K562 (cell line): ENCODE measurements around the gene TTLL9. TPM values are rescaled to one million over a fixed set of nuclear protein-coding genes. Genes with fewer than 3 reads are reported as not detected.

Source experiments
- BCL6 ChIP-seq: fragments of 250-450 bp; sonication (Bioruptor Pico); IDR thresholded peaks from 2 replicates; pipeline ENCODE4 v1.4.0; 2020
- DDX20 ChIP-seq: fragments of 450-650 bp; IDR thresholded peaks from 2 replicates; pipeline ENCODE4 v1.6.1; 2016; ENCODE audit warnings: missing genetic modification characterization, low read depth, mild to moderate bottlenecking, missing compliant biosample characterization, moderate library complexity
- NR4A1 ChIP-seq, 2 experiments: fragments of 250-450 bp in 1 of 2; fragments of 450-650 bp in 1 of 2; sonication (Bioruptor Pico) in 1 of 2; IDR thresholded peaks; 2 replicates each; pipeline versions ENCODE4 v1.4.0 to v1.6.1; 2016 to 2020; ENCODE audit warnings: mild to moderate bottlenecking in 2 of 2, missing compliant biosample characterization in 1 of 2, missing genetic modification characterization in 1 of 2, moderate library complexity in 1 of 2
- POU5F1 ChIP-seq: fragments of 150-350 bp; IDR thresholded peaks from 2 replicates; pipeline ENCODE4 v1.6.1; 2014; ENCODE audit warnings: borderline replicate concordance, low read length, low read depth, mild to moderate bottlenecking; ENCODE audit not compliant: partially characterized antibody
- SIRT6 ChIP-seq: IDR thresholded peaks from one replicate; pipeline ENCODE4 v1.6.1; 2012; ENCODE audit warnings: low read depth, mild to moderate bottlenecking, control low read depth, inconsistent platforms, low read length, moderate library complexity
- ZNF24 ChIP-seq: fragments of 450-650 bp; IDR thresholded peaks from 2 replicates; pipeline ENCODE4 v1.6.1; 2016
- ZNF3 ChIP-seq: fragments of 250-450 bp; sonication (Bioruptor Pico); IDR thresholded peaks from 2 replicates; pipeline ENCODE4 v1.5.0; 2021; ENCODE audit warnings: mild to moderate bottlenecking, moderate library complexity
- polyA plus RNA-seq, 8 experiments: library from polyadenylated mRNA; depleted of rRNA in 4 of 8; stranded (reverse) in 5 of 8; unstranded in 3 of 8; fragments of >200 nt; fragmentation: Nextera tagmentation in 2 of 8; fragmentation: Illumina TruSeq in 1 of 8; extraction: Ambion mirVana in 2 of 8; extraction: Trizol in 1 of 8; gene quantifications; 2 replicates each; pipeline versions ENCODE4 v1.2.1 to v1.2.3, GENCODE V29; 2011 to 2014; ENCODE audit warnings: inconsistent platforms in 1 of 8, missing spikeins in 1 of 8
- total RNA-seq, 7 experiments: library from RNA; depleted of rRNA in 6 of 7; stranded (reverse); fragments of >200 nt in 6 of 7; fragmentation: Illumina TruSeq in 2 of 7; extraction: Trizol in 2 of 7; gene quantifications; 2 replicates each; pipeline versions ENCODE4 v1.2.1 to v1.2.3, GENCODE V29; 2011 to 2021; ENCODE audit warnings: low replicate concordance in 1 of 7
- TF ChIP-seq, protein P1 (sequence below): fragments of 450-650 bp; IDR thresholded peaks from 2 replicates; pipeline ENCODE4 v1.7.1; 2018; ENCODE audit warnings: mild to moderate bottlenecking, low read depth; ENCODE audit not compliant: partially characterized antibody
- TF ChIP-seq, protein P2 (sequence below): fragments of 450-650 bp; formaldehyde crosslinking; IDR thresholded peaks from 2 replicates; pipeline ENCODE4 v1.4.0; 2022; ENCODE audit warnings: mild to moderate bottlenecking, moderate library complexity
- TF ChIP-seq, protein P3 (sequence below): sonication (generic); formaldehyde crosslinking; IDR thresholded peaks from 2 replicates; pipeline ENCODE4 v1.5.0; 2020; ENCODE audit warnings: missing genetic modification reagents
- TF ChIP-seq, protein P4 (sequence below), 2 experiments: fragments of 450-650 bp in 1 of 2; sonication (generic) in 1 of 2; formaldehyde crosslinking in 1 of 2; IDR thresholded peaks; 2 replicates each; pipeline versions ENCODE4 v1.7.1 to v1.9.0; 2016 to 2022; ENCODE audit warnings: inconsistent platforms in 1 of 2, mild to moderate bottlenecking in 1 of 2, missing genetic modification reagents in 1 of 2

TTLL9 gene
- total and polyA plus RNA-seq, 9 of the 15 experiments (the other 6 are each of a cell fraction or from before 2014, with no cell fraction given), result 0.06 to 0.07 TPM; not detected in 7

DNA sequence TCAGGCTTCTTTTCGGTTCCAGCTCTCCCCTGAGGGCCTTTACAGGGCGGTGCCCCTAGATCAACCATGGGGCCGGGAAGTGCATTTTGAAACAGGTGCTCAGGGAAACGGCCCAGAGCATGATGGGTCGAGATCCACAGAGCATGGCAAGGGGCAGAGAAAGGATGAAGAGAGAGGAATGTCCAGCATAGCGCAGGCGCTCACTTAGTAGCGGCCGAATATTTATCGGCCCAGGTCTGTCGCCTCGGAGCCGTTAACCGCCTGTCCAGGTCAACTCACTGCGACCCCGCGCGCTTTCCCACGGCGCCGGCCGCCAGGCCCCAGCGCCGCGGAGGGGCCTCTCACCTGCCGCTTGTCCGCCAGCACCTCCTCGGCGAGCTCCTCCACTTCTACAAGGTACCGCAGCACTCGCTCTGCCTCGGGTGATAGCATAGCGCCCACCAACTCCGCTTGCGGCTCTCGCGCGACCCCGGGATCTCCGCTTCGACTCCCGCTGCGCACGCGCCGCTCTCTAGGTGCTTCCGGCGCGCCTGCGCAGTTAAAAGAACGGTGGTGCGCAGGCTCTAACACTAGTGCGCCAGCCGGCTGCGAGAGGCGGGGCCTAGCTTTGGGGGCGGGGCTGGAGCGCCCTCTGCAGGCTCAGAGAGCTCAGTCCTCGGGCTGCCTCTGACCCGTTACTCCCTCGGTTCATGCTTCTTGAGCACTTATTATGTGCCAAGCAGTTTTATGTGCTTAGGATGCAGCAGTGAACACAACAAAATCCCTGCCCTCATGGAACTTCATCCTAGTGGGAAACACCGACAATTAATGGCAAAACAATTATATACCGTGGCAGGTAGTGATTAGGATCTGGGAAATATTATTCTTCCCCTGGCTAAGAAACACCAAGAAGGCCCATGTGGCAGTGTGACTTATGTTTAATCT lies 81.4 kb downstream of the TTLL9 start, which contains the start of gene PDRG1 (continued):
- TF ChIP-seq, protein P1, sequence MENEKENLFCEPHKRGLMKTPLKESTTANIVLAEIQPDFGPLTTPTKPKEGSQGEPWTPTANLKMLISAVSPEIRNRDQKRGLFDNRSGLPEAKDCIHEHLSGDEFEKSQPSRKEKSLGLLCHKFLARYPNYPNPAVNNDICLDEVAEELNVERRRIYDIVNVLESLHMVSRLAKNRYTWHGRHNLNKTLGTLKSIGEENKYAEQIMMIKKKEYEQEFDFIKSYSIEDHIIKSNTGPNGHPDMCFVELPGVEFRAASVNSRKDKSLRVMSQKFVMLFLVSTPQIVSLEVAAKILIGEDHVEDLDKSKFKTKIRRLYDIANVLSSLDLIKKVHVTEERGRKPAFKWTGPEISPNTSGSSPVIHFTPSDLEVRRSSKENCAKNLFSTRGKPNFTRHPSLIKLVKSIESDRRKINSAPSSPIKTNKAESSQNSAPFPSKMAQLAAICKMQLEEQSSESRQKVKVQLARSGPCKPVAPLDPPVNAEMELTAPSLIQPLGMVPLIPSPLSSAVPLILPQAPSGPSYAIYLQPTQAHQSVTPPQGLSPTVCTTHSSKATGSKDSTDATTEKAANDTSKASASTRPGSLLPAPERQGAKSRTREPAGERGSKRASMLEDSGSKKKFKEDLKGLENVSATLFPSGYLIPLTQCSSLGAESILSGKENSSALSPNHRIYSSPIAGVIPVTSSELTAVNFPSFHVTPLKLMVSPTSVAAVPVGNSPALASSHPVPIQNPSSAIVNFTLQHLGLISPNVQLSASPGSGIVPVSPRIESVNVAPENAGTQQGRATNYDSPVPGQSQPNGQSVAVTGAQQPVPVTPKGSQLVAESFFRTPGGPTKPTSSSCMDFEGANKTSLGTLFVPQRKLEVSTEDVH, result no peak
- TF ChIP-seq DDX20 (tag), result no peak
- no peak for TF ChIP-seq BCL6
- TF ChIP-seq, protein P2, sequence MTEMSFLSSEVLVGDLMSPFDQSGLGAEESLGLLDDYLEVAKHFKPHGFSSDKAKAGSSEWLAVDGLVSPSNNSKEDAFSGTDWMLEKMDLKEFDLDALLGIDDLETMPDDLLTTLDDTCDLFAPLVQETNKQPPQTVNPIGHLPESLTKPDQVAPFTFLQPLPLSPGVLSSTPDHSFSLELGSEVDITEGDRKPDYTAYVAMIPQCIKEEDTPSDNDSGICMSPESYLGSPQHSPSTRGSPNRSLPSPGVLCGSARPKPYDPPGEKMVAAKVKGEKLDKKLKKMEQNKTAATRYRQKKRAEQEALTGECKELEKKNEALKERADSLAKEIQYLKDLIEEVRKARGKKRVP (CRISPR knock-in tag), result no peak
- TF ChIP-seq ZNF24, result no peak
- TF ChIP-seq, protein P3, sequence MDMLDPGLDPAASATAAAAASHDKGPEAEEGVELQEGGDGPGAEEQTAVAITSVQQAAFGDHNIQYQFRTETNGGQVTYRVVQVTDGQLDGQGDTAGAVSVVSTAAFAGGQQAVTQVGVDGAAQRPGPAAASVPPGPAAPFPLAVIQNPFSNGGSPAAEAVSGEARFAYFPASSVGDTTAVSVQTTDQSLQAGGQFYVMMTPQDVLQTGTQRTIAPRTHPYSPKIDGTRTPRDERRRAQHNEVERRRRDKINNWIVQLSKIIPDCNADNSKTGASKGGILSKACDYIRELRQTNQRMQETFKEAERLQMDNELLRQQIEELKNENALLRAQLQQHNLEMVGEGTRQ (CRISPR knock-in tag), result no peak
- peak; percentile 82 for TF ChIP-seq POU5F1
- TF ChIP-seq, protein P4, sequence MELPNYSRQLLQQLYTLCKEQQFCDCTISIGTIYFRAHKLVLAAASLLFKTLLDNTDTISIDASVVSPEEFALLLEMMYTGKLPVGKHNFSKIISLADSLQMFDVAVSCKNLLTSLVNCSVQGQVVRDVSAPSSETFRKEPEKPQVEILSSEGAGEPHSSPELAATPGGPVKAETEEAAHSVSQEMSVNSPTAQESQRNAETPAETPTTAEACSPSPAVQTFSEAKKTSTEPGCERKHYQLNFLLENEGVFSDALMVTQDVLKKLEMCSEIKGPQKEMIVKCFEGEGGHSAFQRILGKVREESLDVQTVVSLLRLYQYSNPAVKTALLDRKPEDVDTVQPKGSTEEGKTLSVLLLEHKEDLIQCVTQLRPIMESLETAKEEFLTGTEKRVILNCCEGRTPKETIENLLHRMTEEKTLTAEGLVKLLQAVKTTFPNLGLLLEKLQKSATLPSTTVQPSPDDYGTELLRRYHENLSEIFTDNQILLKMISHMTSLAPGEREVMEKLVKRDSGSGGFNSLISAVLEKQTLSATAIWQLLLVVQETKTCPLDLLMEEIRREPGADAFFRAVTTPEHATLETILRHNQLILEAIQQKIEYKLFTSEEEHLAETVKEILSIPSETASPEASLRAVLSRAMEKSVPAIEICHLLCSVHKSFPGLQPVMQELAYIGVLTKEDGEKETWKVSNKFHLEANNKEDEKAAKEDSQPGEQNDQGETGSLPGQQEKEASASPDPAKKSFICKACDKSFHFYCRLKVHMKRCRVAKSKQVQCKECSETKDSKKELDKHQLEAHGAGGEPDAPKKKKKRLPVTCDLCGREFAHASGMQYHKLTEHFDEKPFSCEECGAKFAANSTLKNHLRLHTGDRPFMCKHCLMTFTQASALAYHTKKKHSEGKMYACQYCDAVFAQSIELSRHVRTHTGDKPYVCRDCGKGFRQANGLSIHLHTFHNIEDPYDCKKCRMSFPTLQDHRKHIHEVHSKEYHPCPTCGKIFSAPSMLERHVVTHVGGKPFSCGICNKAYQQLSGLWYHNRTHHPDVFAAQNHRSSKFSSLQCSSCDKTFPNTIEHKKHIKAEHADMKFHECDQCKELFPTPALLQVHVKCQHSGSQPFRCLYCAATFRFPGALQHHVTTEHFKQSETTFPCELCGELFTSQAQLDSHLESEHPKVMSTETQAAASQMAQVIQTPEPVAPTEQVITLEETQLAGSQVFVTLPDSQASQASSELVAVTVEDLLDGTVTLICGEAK (IDR thresholded peaks at IDR 0.05), result peak; percentile 21; the same call in 1 of the 2 replicates
- TF ChIP-seq, protein P4 (CRISPR knock-in tag; IDR thresholded peaks at IDR 0.05), result no peak
- no peak for TF ChIP-seq SIRT6
- TF ChIP-seq NR4A1 (CRISPR knock-in tag; IDR thresholded peaks at IDR 0.05), result 0 out of 2 replicates have a peak, but pooled peaks have one; percentile 7
- no peak for TF ChIP-seq NR4A1 (tag; IDR thresholded peaks at IDR 0.05)
- TF ChIP-seq ZNF3 (CRISPR knock-in tag), result no peak
